HFF-Myc (cell line): Measurements from ENCODE around the gene TMA16.
"Not testable (repeated sequence)": the region's sequence is repeated elsewhere in the genome, so short reads cannot be mapped to it uniquely, and the experiment has no call there.

Source experiments
- DNase-seq: peaks from one replicate; pipeline ENCODE4 v3.0.0-alpha.2; 2011; ENCODE audit warnings: low read depth; ENCODE audit errors: extremely low read depth
- H3K4me3 ChIP-seq: replicated peaks from 2 replicates; pipeline ENCODE4 v1.5.1; 2011; ENCODE audit warnings: low read depth, mild to moderate bottlenecking, control low read depth, low read length
- TF ChIP-seq, protein P1 (sequence below): IDR thresholded peaks from 2 replicates; pipeline ENCODE4 v1.5.1; 2012; ENCODE audit warnings: mild to moderate bottlenecking, low read depth, low read length, control low read depth; ENCODE audit errors: missing control alignments

The TMA16 gene

DNA sequence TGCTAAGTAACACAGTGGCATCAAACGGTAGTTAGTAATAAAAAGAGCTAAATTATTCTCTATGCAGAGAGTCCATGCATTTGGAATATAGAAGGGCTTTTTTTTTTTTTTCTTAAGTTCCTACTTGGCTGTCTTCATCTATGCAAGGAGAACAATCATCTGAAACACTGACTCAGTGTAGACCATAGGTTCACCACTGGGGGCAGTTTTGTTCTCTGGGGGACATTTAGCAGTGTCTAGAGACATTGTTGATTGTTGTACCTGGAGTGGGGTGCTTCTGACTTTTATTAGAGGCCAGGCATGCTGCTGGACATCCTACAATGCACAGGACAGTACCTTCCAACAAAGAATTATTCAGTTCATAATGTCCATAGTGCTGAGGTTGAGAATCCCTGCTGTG lies 41.2 kb downstream of the TMA16 start:
- TF ChIP-seq, protein P1, sequence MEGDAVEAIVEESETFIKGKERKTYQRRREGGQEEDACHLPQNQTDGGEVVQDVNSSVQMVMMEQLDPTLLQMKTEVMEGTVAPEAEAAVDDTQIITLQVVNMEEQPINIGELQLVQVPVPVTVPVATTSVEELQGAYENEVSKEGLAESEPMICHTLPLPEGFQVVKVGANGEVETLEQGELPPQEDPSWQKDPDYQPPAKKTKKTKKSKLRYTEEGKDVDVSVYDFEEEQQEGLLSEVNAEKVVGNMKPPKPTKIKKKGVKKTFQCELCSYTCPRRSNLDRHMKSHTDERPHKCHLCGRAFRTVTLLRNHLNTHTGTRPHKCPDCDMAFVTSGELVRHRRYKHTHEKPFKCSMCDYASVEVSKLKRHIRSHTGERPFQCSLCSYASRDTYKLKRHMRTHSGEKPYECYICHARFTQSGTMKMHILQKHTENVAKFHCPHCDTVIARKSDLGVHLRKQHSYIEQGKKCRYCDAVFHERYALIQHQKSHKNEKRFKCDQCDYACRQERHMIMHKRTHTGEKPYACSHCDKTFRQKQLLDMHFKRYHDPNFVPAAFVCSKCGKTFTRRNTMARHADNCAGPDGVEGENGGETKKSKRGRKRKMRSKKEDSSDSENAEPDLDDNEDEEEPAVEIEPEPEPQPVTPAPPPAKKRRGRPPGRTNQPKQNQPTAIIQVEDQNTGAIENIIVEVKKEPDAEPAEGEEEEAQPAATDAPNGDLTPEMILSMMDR, result no peak
- no peak for DNase-seq
- no peak overlapping the region for H3K4me3 ChIP-seq

DNA sequence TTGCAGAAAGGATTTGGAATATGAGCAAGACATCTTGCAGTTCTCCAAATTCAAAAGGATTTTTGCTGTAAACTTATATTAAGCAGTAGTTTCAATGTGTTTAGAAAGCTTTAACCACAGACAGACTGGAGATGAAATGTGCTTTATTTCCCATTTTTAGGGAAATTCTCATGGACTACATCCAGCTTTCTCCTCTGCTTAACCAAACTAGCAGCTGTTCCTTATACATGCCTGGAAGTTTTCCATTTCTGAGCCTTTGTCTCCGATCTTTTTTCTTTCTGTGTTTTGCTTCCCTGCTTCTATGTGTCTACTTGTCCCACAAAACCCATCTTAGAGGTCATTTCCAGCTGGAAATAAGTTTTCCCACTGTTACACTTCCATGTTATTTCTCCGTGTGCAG lies 41.6 kb downstream of the TMA16 start:
- TF ChIP-seq, protein P1, result no peak
- no peak for DNase-seq
- H3K4me3 ChIP-seq, result no peak overlapping the region

DNA sequence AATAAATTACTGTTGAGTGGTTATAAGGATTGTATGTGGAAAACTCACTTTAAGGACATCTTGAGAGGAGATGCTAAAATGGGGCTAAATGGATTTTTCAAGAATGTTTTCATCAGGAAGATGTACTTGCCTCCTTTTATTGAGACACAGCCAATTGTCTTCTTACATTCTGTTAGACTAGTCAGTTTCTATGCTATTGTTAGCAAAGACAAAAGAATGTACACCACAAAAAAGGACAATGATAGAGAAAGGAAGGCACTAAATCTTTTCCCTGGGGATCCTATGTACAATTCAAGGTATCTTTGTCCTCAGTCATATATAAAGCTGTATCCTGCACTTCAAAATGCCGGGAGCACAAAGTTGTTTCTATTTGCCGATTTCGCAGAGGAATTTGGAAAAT lies 42.6 kb downstream of the TMA16 start:
- no peak for DNase-seq
- TF ChIP-seq, protein P1, result no peak
- H3K4me3 ChIP-seq, result no peak overlapping the region

DNA sequence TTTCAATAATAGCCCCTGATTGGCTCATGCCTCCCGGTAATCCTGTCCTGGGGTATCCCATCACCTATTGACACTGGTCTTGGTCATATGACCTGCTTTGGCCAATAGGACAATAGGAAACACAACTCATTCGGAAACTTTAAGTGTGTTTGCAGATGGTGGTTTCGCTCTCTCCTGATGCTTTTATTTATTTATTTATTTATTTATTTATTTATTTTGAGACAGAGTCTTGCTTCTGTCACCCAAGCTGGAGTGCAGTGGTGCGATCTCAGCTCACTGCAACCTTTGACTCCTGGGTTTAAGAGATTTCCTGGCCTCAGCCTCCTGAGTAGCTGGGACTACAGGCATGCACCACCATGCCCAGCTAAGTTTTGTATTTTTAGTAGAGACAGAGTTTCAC lies 44.3 kb downstream of the TMA16 start:
- DNase-seq, H3K4me3 ChIP-seq: not testable (repeated sequence)

DNA sequence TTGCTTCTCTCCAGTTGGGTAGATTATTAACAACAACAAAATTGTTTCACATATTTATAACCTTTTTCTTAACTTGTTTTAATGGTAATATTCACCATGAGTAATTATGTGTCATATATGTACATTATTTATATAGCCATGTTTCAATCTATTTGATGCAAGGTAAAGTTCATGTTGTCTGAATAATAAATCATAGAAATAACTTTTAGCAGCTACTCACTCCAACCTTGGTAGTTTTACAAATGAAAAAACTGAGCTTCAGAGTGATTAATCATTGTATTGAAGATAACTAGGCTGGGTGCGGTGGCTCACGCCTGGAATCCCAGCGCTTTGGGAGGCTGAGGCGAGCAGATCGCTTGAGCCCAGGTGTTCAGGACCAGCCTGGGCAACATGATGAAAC lies 46.0 kb downstream of the TMA16 start:
- H3K4me3 ChIP-seq, result no peak overlapping the region
- TF ChIP-seq, protein P1, result no peak
- no peak for DNase-seq

DNA sequence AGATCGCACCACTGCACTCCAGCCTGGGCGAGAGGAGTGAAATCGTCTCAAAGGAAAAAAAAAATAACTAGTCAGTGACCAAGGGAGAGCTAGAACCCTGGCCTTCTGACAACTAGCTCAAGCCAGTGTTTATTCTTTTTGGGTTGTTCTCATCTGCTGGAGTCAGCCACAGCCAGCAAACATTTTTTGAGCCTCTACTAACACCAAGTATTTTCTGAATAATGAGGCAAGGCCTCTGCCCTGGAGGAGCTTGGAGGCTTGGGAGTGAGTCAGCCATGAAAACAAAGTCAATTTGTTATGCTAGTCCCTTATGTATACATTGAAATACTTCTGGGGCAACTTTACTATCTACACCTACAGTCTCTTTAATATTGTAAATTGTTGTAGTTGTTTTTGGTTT lies 46.5 kb downstream of the TMA16 start:
- no peak overlapping the region for H3K4me3 ChIP-seq
- peak; percentile 20 for DNase-seq
- TF ChIP-seq, protein P1, result no peak

DNA sequence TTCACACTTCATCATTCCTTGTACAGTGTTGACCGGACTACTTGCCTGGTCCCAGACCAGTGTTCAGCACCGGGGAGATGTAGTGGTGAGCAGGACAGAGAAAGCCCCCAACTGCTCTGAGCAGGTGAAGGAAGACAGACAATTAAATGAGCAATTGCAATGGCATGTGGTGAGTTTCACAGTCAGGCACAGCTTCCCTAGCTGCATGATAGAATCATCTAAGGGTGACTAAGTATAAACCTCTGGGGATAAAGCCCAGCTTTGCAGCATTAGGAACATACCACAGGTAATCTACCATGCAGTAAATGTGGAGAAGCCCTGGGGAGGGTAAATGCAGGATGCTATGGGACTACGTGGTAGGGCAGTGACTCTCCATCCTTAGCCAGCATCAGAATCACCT lies 47.8 kb downstream of the TMA16 start:
- TF ChIP-seq, protein P1, result no peak
- no peak overlapping the region for H3K4me3 ChIP-seq
- DNase-seq, result no peak
